Stimulated activated CD8-positive, alpha-beta memory T cell treated with anti-CD3 and anti-CD28 coated beads, Interleukin-4, amount 100 ng/mL, for 1 hour (primary cell): ENCODE results near the gene MCRS1.

ENCODE experiments used
- DNase-seq, 2 donors: peaks; one replicate each; pipeline ENCODE4 v3.0.0-alpha.2; 2020; ENCODE audit warnings: low read depth in 2 of 2, low spot score in 1 of 2

MCRS1 gene

GRCh38 chr12:49582850-49583249 lies 14.9 kb upstream of the MCRS1 start:
- no peak for DNase-seq

- no peak for DNase-seq
These were observed 14.3 kb upstream of the MCRS1 start for GRCh38 chr12:49582201-49582600.

GRCh38 chr12:49580572-49581535 lies 12.9 kb upstream of the MCRS1 start:
- peak in 1 of 2 donors; percentile 27 for DNase-seq

GRCh38 chr12:49578471-49579112 lies 10.7 kb upstream of the MCRS1 start:
- no peak for DNase-seq

- DNase-seq: no peak
These were observed 9.8 kb upstream of the MCRS1 start for GRCh38 chr12:49577589-49578315.

- DNase-seq: no peak
These were observed 660 bp upstream of the MCRS1 start for GRCh38 chr12:49568442-49569162.

- DNase-seq: no peak
These were observed 686 bp downstream of the MCRS1 start for GRCh38 chr12:49567302-49567610.

GRCh38 chr12:49566361-49566760 lies 1.6 kb downstream of the MCRS1 start:
- DNase-seq: no peak

- no peak for DNase-seq
These were observed 2.3 kb downstream of the MCRS1 start for GRCh38 chr12:49565406-49566265.

GRCh38 chr12:49564686-49565405 lies 3.1 kb downstream of the MCRS1 start:
- DNase-seq: no peak

- no peak for DNase-seq
These were observed 3.8 kb downstream of the MCRS1 start for GRCh38 chr12:49563951-49564685.

GRCh38 chr12:49562831-49563230 lies 5.1 kb downstream of the MCRS1 start:
- DNase-seq: no peak

GRCh38 chr12:49562233-49562632 lies 5.7 kb downstream of the MCRS1 start:
- DNase-seq: no peak

GRCh38 chr12:49560695-49561094 lies 7.2 kb downstream of the MCRS1 start:
- DNase-seq: no peak

GRCh38 chr12:49559011-49559675 lies 8.8 kb downstream of the MCRS1 start:
- DNase-seq: no peak

GRCh38 chr12:49558526-49558925 lies 9.4 kb downstream of the MCRS1 start:
- DNase-seq: no peak

GRCh38 chr12:49557917-49558215 lies 10.1 kb downstream of the MCRS1 start:
- no peak for DNase-seq

GRCh38 chr12:49557187-49557916 lies 10.6 kb downstream of the MCRS1 start:
- DNase-seq: no peak
